HG03108 (cell line): ENCODE results near the gene NAIF1.
A peak's percentile ranks its signal among the peaks of the same experiment; 100 is the strongest.
"Not testable (repeated sequence)": the region's sequence is repeated elsewhere in the genome, so short reads cannot be mapped to it uniquely, and the experiment has no call there.

Source experiments
- ATAC-seq: cut with Tn5 transposase; IDR thresholded peaks from one replicate; pipeline ENCODE4 v1.9.1; 2021; ENCODE audit warnings: moderate library complexity; ENCODE audit not compliant: unreplicated experiment

NAIF1 gene

GRCh38 chr9:128034821-128035652, 32.1 kb downstream of the NAIF1 start:
- ATAC-seq = peak; percentile 46

DNA sequence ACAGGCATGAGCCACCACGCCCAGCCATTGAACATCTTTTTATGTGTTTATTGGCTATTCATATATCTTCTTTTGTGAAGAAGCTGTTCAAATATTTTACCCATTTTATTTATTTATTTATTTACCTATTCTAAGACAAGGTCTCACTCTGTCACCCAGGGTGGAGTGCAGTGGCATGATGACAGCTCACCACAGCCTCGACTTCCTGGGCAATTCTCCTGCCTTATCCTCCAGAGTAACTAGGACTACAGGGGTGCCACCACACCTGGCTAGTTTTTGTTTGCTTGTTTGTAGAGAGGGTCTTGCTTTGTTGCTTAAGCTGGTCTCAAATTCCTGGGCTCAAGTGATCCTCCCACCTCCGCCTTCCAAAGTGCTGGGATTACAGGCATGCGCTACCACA, 33.5 kb downstream of the NAIF1 start:
- ATAC-seq = no peak

DNA sequence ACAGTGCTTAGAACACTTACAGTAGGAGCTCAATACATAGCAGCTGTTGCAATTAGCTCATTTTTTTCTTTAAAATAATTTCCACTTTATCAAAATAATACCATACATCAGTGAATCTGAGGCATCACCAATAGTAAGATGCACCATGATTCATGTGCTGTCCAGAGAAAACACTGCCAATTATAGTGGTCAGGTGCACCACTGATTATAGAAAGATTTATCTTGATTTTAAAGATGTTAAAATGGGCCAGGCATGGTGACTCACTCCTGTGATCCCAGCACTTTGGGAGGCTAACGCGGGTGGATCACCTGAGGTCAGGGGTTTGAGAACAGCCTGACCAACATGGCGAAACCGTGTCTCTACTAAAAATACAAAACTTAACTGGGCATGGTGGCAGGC, 39.4 kb downstream of the NAIF1 start:
- ATAC-seq = no peak

- no peak for ATAC-seq
Measured at GRCh38 chr9:128026773-128027541, 40.2 kb downstream of the NAIF1 start.

- peak; percentile 48 for ATAC-seq
Measured at GRCh38 chr9:128026255-128026772, 40.8 kb downstream of the NAIF1 start.

- ATAC-seq = no peak
Measured at GRCh38 chr9:128025736-128026135, 41.4 kb downstream of the NAIF1 start.

GRCh38 chr9:128024761-128025308, 42.3 kb downstream of the NAIF1 start:
- ATAC-seq = no peak

- ATAC-seq = not testable (repeated sequence)
Measured at GRCh38 chr9:128023671-128024070, 43.4 kb downstream of the NAIF1 start.

- ATAC-seq = no peak
Measured at GRCh38 chr9:128022886-128023285, 44.2 kb downstream of the NAIF1 start.

GRCh38 chr9:128021098-128021497, 46.0 kb downstream of the NAIF1 start:
- no peak for ATAC-seq

- ATAC-seq = no peak
Measured at GRCh38 chr9:128020692-128021091, 46.4 kb downstream of the NAIF1 start.

GRCh38 chr9:128015696-128016095, 51.4 kb downstream of the NAIF1 start:
- no peak for ATAC-seq
